Hepatocyte (in vitro differentiated cells): ENCODE results near the gene PEAR1. TPM values are rescaled to one million over a fixed set of nuclear protein-coding genes. Genes with fewer than 3 reads are reported as not detected.
A peak's percentile ranks its signal among the peaks of the same experiment; 100 is the strongest.

Experiments
- DNase-seq: peaks from one replicate; pipeline ENCODE4 v3.0.0-alpha.2; 2016; ENCODE audit warnings: low spot score
- H2AFZ ChIP-seq: fragments of 200-600 bp; sonication (generic); 2 replicates; pipeline ENCODE4 v1.6.0; 2016; ENCODE audit warnings: antibody characterized with exemption, mild to moderate bottlenecking
- H3K27ac ChIP-seq: fragments of 200-600 bp; sonication (generic); 2 replicates; pipeline ENCODE4 v1.5.1; 2016; ENCODE audit warnings: mild to moderate bottlenecking
- H3K27me3 ChIP-seq: fragments of 200-600 bp; sonication (generic); 2 replicates; pipeline ENCODE4 v1.6.1; 2016
- H3K36me3 ChIP-seq: fragments of 200-600 bp; sonication (generic); replicated peaks from 2 replicates; pipeline ENCODE4 v1.5.1; 2016; ENCODE audit warnings: low read depth; ENCODE audit not compliant: insufficient read depth
- H3K4me1 ChIP-seq: fragments of 200-600 bp; sonication (generic); 2 replicates; pipeline ENCODE4 v1.5.1; 2016; ENCODE audit warnings: mild to moderate bottlenecking, moderate library complexity; ENCODE audit not compliant: insufficient read depth
- H3K4me2 ChIP-seq: fragments of 200-600 bp; sonication (generic); 2 replicates; pipeline ENCODE4 v1.6.0; 2016
- H3K4me3 ChIP-seq: fragments of 200-600 bp; sonication (generic); 2 replicates; pipeline ENCODE4 v1.5.1; 2016; ENCODE audit warnings: mild to moderate bottlenecking
- H3K79me2 ChIP-seq: fragments of 200-600 bp; sonication (generic); 2 replicates; pipeline ENCODE4 v1.6.0; 2017; ENCODE audit warnings: mild to moderate bottlenecking
- H3K9me2 ChIP-seq: fragments of 200-600 bp; sonication (generic); replicated peaks from 2 replicates; pipeline ENCODE4 v1.6.0; 2017; ENCODE audit warnings: mild to moderate bottlenecking; ENCODE audit not compliant: insufficient read depth
- H3K9me3 ChIP-seq: fragments of 200-600 bp; sonication (generic); 2 replicates; pipeline ENCODE4 v1.5.1; 2016; ENCODE audit warnings: low read depth, mild to moderate bottlenecking
- H4K20me1 ChIP-seq: fragments of 200-600 bp; sonication (generic); 2 replicates; pipeline ENCODE4 v1.6.0; 2016; ENCODE audit warnings: mild to moderate bottlenecking; ENCODE audit not compliant: insufficient read depth, poor library complexity, severe bottlenecking
- EZH2 ChIP-seq: fragments of 200-600 bp; sonication (generic); IDR thresholded peaks from 2 replicates; pipeline ENCODE4 v1.6.1; 2016; ENCODE audit warnings: antibody characterized with exemption, mild to moderate bottlenecking, borderline replicate concordance
- EZH2phosphoT487 ChIP-seq: fragments of 200-600 bp; sonication (generic); IDR thresholded peaks from one replicate; pipeline ENCODE4 v1.6.1; 2018; ENCODE audit warnings: antibody characterized with exemption, mild to moderate bottlenecking, low read depth, moderate library complexity; ENCODE audit not compliant: unreplicated experiment, severe bottlenecking
- WGBS: methylation state at CpG from one replicate; pipeline ENCODE4 v1.1.6; 2016; ENCODE audit warnings: low lambda C conversion rate; ENCODE audit errors: missing lambda C conversion rate; 5-methylcytosine and 5-hydroxymethylcytosine counted together
- polyA plus RNA-seq: library from polyadenylated mRNA; unstranded; fragments of >200 nt; fragmentation: Nextera tagmentation; extraction: Ambion mirVana; gene quantifications from 2 replicates; pipeline ENCODE4 v1.2.1, GENCODE V29; 2016
- total RNA-seq: library from RNA; depleted of rRNA; stranded (reverse); fragments of >200 nt; gene quantifications from 2 replicates; pipeline ENCODE4 v1.2.3, GENCODE V29; 2014
- TF ChIP-seq, protein P1 (sequence below): fragments of 200-600 bp; sonication (generic); IDR thresholded peaks from 2 replicates; pipeline ENCODE4 v1.5.1; 2016; ENCODE audit warnings: antibody characterized with exemption, mild to moderate bottlenecking; ENCODE audit not compliant: poor library complexity

PEAR1 gene
- total and polyA plus RNA-seq, 2 experiments from 2014 or later = 5.3 to 6.3 TPM

DNA sequence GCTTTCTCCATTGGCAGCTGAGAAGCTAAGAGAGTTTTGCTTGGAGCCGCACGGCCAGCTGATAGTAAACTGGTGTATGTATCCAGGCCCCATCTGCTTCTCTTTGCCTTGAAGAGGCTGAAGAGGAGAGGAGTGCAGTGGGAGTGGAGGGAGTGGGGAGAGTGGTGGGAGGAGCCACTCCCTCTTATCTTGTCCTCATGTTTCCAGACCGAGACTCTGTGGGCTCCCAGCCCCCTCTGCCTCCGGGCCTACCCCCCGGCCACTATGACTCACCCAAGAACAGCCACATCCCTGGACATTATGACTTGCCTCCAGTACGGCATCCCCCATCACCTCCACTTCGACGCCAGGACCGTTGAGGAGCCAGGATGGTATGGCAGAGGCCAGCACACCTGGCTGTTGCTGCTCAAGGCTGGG is 20.9 kb downstream of the PEAR1 start:
- Histone ChIP-seq H3K9me3 (no peaks in the 10 kb centered on the region), H3K27me3 (peaks cover 7% of the 10 kb centered on the region)
- TF ChIP-seq, protein P1, sequence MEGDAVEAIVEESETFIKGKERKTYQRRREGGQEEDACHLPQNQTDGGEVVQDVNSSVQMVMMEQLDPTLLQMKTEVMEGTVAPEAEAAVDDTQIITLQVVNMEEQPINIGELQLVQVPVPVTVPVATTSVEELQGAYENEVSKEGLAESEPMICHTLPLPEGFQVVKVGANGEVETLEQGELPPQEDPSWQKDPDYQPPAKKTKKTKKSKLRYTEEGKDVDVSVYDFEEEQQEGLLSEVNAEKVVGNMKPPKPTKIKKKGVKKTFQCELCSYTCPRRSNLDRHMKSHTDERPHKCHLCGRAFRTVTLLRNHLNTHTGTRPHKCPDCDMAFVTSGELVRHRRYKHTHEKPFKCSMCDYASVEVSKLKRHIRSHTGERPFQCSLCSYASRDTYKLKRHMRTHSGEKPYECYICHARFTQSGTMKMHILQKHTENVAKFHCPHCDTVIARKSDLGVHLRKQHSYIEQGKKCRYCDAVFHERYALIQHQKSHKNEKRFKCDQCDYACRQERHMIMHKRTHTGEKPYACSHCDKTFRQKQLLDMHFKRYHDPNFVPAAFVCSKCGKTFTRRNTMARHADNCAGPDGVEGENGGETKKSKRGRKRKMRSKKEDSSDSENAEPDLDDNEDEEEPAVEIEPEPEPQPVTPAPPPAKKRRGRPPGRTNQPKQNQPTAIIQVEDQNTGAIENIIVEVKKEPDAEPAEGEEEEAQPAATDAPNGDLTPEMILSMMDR = no peak
- TF ChIP-seq EZH2phosphoT487 = no peak
- TF ChIP-seq EZH2 = no peak

DNA sequence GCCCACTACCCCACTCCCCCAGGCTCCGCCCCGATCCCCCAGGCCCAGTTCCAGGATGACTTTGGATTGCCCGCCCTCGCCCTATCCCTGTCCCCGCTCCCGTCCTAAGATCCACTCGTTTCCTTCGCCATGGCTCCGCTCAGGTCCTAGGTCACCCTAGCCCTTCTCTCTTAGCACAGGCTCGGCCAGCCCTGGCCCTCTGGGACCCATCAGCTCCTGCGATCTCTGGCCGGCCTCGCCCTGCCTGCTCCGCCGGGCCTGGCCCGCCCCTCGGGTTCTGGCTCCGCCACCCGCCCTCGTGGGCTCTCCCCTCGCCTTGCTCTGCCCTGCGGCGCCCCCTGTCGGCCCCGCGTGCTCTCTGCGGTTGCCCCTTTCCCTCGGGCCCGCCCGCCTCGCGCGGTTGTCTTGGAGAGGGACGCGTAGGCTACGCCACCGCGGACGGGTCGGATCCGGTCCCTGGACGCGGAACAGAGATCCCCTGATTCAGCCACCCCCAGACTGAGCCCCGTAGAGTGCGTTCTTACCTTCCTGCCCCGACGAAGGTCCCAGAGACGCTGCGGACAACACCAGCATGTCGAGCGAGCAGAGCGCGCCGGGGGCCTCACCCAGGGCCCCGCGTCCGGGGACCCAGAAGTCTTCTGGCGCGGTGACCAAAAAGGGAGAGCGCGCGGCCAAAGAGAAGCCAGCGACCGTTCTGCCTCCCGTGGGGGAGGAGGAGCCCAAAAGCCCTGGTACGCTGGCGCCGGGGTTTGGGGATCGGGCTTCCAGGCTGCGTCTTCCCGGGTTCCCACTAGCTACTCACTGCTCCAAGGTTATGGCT is 26.9 kb downstream of the PEAR1 start, which contains the start of gene LRRC71:
TSS of gene LRRC71 (plus strand) at position 400 of the 820 bp plus-strand sequence. CDS start at position 572, 172 bp downstream.
- peak within 1 kb of the TSS; percentile 52 for H2AFZ ChIP-seq
- H3K4me2 ChIP-seq = peak within 1 kb of the TSS; percentile 89
- no peaks in the 10 kb centered on the region for H3K9me3 ChIP-seq
- no peaks in the 10 kb centered on the region for H3K9me2 ChIP-seq
- no peaks in the 10 kb centered on the region for H3K79me2 ChIP-seq
- H3K4me1 ChIP-seq = peaks cover 19% of the 10 kb centered on the region
- no peaks in the 10 kb centered on the region for H4K20me1 ChIP-seq
- no peak within 1 kb of the TSS for H3K27ac ChIP-seq
- no peak within 1 kb of the TSS for H3K4me3 ChIP-seq
- H3K36me3 ChIP-seq = no peaks in the 10 kb centered on the region
- peak; percentile 94 for DNase-seq
- H3K27me3 ChIP-seq = peaks cover 60% of the 10 kb centered on the region
- WGBS = 6% methylated on average over 45 of the region's 71 CpGs
- TF ChIP-seq EZH2 = peak; percentile 86
- TF ChIP-seq, protein P1 = peak; percentile 98
- TF ChIP-seq EZH2phosphoT487 = peak; percentile 23

More for the DNA sequence above, 20.9 kb downstream of the PEAR1 start:
- Histone ChIP-seq H3K4me1 (peaks cover 19% of the 10 kb centered on the region), H3K9me2 (no peaks in the 10 kb centered on the region), H2AFZ (no peak overlapping the region), H3K27ac (no peak overlapping the region), H3K36me3 (no peaks in the 10 kb centered on the region), H3K79me2 (no peaks in the 10 kb centered on the region), H3K4me2 (peak overlapping the region; percentile 70), H3K4me3 (no peak overlapping the region), H4K20me1 (no peaks in the 10 kb centered on the region)
- WGBS = 61% methylated on average over 9 of the region's 9 CpGs
- DNase-seq = peak; percentile 44

DNA sequence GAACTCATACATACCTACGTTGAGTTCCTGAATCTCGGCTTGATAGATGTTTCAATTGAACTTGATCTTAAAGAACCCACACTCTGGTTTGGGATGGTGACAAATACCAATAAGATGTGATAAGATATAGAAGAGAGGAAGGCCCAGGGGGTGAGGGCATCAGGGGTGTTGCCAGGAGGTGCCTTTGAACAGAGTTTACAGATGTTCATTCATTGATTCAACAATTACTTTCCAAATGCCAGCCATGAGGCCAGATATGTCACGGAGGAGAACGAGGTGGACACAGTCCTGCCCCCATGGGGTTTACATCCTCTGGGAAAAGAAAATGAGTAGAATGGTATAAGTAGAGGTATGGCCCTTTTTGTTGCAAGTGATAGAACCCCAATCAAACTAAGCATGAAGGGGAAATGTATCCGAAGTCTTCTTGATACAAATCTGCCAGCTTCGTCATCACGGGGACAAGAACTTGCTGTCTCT is 27.6 kb downstream of the PEAR1 start:
- H3K36me3 ChIP-seq = no peaks in the 10 kb centered on the region
- H3K27me3 ChIP-seq = peaks cover 67% of the 10 kb centered on the region
- WGBS = 64% methylated on average over 7 of the region's 7 CpGs
- H4K20me1 ChIP-seq = no peaks in the 10 kb centered on the region
- H3K9me3 ChIP-seq = no peaks in the 10 kb centered on the region
- peak overlapping the region; percentile 89 for H3K4me2 ChIP-seq
- no peak overlapping the region for H3K27ac ChIP-seq
- H3K4me1 ChIP-seq = peaks cover 19% of the 10 kb centered on the region
- no peaks in the 10 kb centered on the region for H3K9me2 ChIP-seq
- peak; percentile 10 for TF ChIP-seq EZH2
- TF ChIP-seq, protein P1 = no peak
- no peak for DNase-seq
- H2AFZ ChIP-seq = no peak overlapping the region
- no peak overlapping the region for H3K4me3 ChIP-seq
- no peaks in the 10 kb centered on the region for H3K79me2 ChIP-seq
